NCI-H187 (cell line): ENCODE data around the gene HBB.

ENCODE experiments used
- DNase-seq, 2 experiments: peaks; one replicate each; lab custom pipeline; 2025; lab: John Stamatoyannopoulos, UW

Gene HBB

DNA sequence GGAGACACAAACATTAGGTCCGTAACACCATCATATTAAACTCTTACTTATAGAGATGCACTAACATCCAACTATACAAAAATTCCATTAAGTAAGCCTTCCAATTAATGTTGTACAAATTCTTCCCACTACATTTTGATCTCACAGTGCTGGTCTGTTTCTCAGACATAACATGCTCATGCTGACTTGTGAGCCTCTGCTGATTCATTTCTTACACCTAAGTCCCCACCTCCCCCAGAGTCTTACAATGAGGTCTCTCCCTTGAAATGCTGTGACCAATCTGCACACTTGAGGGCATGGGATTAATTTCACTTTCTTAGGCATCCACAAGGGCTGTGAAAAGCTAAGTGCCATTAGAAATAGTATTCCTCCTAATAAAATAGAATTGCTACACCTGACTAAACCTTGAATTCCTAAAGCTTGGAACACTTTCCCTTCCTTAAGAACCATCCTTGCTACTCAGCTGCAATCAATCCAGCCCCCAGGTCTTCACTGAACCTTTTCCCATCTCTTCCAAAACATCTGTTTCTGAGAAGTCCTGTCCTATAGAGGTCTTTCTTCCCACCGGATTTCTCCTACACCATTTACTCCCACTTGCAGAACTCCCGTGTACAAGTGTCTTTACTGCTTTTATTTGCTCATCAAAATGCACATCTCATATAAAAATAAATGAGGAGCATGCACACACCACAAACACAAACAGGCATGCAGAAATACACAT is 20.8 kb upstream of the HBB start:
- DNase-seq = no peak

- DNase-seq = no peak
These were observed 20.1 kb upstream of the HBB start for GRCh38 chr11:5246772-5247471.

- DNase-seq = no peak
These were observed 18.3 kb upstream of the HBB start for GRCh38 chr11:5245155-5245554.

DNA sequence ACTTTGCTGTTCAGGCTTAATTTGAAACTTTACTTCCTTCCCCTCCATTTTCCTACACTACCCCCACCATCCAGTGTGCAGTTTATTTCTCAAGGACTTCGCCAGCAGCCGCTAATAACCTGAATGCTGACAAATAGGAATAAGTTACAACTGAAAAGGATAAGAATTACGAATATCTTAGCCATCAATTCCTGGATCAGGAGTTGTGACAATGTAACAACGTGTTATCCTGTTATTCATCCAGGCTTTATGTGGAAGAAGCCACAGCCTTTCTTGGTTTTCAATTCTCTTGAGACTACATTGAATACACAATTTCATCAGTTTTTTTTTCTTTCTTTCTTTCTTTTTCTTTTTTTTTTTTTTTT is 16.9 kb upstream of the HBB start:
- no peak for DNase-seq

- no peak for DNase-seq
These were observed 16.3 kb upstream of the HBB start for GRCh38 chr11:5242933-5243815.

DNA sequence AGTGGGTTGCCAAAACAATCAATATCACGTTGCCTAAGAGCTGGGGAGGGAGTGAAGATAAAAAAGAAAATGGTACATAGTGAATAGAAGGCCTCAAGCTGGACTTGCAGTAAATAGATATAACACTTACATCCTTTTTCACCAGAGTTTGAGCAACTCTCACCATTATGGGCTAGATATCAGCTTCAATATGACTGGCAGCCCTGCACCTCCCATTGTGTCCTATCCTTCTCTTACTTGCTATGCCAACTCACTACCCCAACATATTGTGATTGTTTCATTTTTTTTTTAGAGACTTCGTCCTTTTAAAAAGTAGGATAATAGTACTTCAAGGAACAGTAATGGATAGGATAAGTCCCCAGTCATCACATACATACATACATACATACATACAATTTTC is 15.3 kb upstream of the HBB start:
- DNase-seq = no peak

DNA sequence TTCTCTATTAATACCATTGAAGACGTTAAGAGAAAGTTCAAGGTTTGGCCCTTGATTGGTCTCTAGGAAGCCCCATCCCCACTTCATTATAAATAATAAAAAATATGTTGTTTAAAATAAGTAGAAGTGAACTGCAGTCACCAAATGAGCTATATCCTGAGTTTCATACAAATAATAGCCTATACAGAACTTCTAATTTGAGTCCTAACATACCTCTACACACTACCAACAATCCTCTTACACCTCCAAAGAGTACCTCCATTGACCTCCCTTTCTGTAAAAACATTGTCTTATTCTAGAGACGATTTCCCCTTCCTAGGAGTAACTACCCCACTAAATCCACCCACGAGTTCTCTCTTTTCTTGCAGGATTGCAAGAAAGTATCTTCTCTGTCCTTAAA is 14.6 kb upstream of the HBB start:
- no peak for DNase-seq

GRCh38 chr11:5240458-5240857 is 13.6 kb upstream of the HBB start:
- no peak for DNase-seq

DNA sequence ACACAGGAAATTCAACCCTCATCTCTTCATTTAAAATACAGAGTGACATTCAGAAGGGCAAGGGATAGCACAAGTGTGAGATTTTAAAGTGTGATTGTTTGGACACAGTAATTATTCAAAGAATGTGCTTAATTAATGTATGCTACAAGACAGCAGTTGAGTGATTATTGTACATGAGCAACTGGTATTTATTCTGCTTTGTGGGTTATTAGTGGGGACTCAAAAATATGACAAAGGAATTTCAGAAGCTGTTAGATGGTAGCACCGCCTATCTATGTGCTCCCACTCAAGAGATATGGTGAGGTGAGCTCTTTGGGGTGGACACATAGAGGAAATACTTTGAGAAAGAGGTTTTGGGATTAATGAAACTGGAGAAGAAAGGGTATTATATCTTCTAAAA is 13.2 kb upstream of the HBB start:
- no peak for DNase-seq

DNA sequence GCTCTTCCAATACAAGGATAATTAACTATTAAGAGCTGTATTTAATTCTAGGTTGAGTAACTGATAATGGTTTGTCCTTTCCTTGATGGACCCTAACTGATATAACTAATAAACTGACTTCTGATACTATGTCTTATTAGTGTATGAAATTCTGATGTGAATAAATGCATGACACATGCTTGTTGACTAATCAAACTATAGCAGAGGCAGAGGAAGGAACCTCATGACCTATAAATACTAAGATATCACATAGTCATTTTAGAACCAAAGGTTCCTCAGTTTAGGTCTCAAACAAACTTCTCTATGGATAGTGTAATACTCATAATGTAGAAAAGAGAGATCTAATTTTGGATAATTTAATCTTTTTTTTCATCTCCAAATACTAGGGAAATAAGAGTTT is 12.2 kb upstream of the HBB start:
- no peak for DNase-seq

- DNase-seq = no peak
These were observed 11.6 kb upstream of the HBB start for GRCh38 chr11:5238486-5238885.

- DNase-seq = no peak
These were observed 10.5 kb upstream of the HBB start for GRCh38 chr11:5237420-5237819.

DNA sequence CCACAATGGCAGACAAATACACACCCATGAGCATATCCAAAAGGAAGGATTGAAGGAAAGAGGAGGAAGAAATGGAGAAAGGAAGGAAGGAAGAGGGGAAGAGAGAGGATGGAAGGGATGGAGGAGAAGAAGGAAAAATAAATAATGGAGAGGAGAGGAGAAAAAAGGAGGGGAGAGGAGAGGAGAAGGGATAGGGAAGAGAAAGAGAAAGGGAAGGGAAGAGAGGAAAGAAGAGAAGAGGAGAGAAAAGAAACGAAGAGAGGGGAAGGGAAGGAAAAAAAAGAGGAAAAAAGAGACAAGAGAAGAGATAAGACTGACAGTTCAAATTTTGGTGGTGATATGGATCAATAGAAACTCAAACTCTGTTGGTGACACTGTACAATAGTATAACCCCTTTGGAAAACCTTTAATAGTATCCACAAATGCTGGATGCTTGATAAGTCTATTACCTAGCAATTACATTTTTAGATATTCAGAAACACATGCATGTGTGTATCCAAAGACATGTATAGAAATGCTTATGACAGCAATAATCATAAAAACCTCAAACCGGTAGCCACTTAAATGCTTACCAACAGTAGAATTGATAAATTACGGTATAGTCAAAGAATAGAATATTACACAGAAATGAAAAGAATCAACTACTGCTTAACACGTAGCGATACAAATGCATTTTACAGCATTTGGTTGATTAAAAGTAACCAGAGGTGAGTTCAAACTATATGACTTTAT is 8.7 kb upstream of the HBB start:
- no peak for DNase-seq

- no peak for DNase-seq
These were observed 7.5 kb upstream of the HBB start, which contains the start of gene HBD for GRCh38 chr11:5234381-5234834. TSS of gene HBD (minus strand) at chr11:5234483. CDS start at chr11:5234433, 50 bp downstream.

GRCh38 chr11:5233307-5233706 is 6.4 kb upstream of the HBB start:
- no peak for DNase-seq

GRCh38 chr11:5232821-5233220 is 6.0 kb upstream of the HBB start:
- DNase-seq = no peak

- no peak for DNase-seq
These were observed 5.3 kb upstream of the HBB start for GRCh38 chr11:5232176-5232575.

GRCh38 chr11:5231111-5231510 is 4.2 kb upstream of the HBB start:
- no peak for DNase-seq

- no peak for DNase-seq
These were observed 3.4 kb upstream of the HBB start for GRCh38 chr11:5230266-5230665.

DNA sequence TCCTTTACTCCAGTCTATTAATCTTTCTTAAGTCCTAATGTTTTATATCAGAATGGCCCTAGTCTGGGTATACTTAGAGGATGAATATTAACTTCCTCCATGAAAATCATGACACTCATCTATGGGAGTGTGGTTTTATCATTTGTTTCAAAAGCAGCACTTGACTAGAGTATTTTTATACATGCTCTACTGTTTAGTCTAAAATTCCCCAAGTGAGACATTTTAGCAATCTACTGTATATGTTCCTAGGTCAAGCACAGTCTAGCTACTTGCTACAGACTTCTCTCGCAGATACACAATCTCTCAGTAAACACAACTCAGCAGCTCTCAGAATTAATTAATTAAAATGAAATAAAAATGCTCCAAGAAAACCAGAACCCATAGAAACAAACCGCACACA is 2.9 kb upstream of the HBB start:
- DNase-seq = no peak

GRCh38 chr11:5229356-5229755 is 2.5 kb upstream of the HBB start:
- no peak for DNase-seq

DNA sequence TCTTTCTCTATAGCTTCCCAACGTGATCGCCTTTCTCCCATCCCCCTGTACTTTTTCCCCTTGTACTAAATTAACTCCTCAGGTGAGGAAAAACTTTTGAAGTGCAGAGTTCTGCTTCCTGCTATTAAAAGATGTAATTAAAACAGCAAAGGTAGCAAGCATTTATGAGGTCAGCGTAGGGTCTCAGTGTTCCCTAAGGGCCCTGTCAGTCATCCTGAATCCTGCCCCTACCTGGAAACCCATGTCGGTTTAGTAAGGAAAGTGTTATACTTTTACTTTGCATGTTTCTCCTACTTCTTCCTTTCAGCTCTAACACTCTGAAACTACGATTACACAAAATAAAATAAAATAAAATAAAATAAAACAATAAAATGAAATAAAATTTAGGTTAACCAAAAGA is 1.3 kb upstream of the HBB start:
- DNase-seq = no peak
